GM18502 (cell line): ENCODE data around the gene DUOXA2.
"Not testable (repeated sequence)": the region's sequence is repeated elsewhere in the genome, so short reads cannot be mapped to it uniquely, and the experiment has no call there.

Source experiments
- ATAC-seq: cut with Tn5 transposase; IDR thresholded peaks from one replicate; pipeline ENCODE4 v1.9.1; 2021; ENCODE audit warnings: mild to moderate bottlenecking; ENCODE audit not compliant: unreplicated experiment, poor library complexity

The DUOXA2 gene

GRCh38 chr15:45094358-45094730 is 19.8 kb upstream of the DUOXA2 start:
- no peak for ATAC-seq

GRCh38 chr15:45095661-45096060 is 18.5 kb upstream of the DUOXA2 start:
- ATAC-seq, result no peak

GRCh38 chr15:45097466-45097865 is 16.7 kb upstream of the DUOXA2 start:
- no peak for ATAC-seq

- no peak for ATAC-seq
Observed at GRCh38 chr15:45099549-45100165, 14.5 kb upstream of the DUOXA2 start.

GRCh38 chr15:45100884-45101625 is 13.1 kb upstream of the DUOXA2 start:
- no peak for ATAC-seq

GRCh38 chr15:45101749-45102148 is 12.4 kb upstream of the DUOXA2 start:
- ATAC-seq, result no peak

GRCh38 chr15:45102226-45102625 is 11.9 kb upstream of the DUOXA2 start:
- ATAC-seq, result no peak

GRCh38 chr15:45104170-45104569 is 10.0 kb upstream of the DUOXA2 start:
- not testable (repeated sequence) for ATAC-seq

- no peak for ATAC-seq
Observed at GRCh38 chr15:45105586-45105985, 8.5 kb upstream of the DUOXA2 start.

- ATAC-seq, result no peak
Observed at GRCh38 chr15:45106002-45106790, 7.9 kb upstream of the DUOXA2 start.

- ATAC-seq, result no peak
Observed at GRCh38 chr15:45107941-45108630, 6.0 kb upstream of the DUOXA2 start.

- ATAC-seq, result no peak
Observed at GRCh38 chr15:45110256-45110820, 3.8 kb upstream of the DUOXA2 start.

GRCh38 chr15:45111390-45112142 is 2.6 kb upstream of the DUOXA2 start:
- no peak for ATAC-seq

GRCh38 chr15:45112143-45112590 is 2.0 kb upstream of the DUOXA2 start:
- ATAC-seq, result no peak

GRCh38 chr15:45112591-45113379 is 1.3 kb upstream of the DUOXA2 start:
- no peak for ATAC-seq

- no peak for ATAC-seq
Observed at GRCh38 chr15:45113380-45113990, 641 bp upstream of the DUOXA2 start.

- no peak for ATAC-seq
Observed at GRCh38 chr15:45114751-45115085, 592 bp downstream of the DUOXA2 start.

GRCh38 chr15:45115312-45115820 is 1.2 kb downstream of the DUOXA2 start:
- no peak for ATAC-seq
